ENCODE data around the gene FOXL2NB. TPM values are rescaled to one million over a fixed set of nuclear protein-coding genes. Genes with fewer than 3 reads are reported as not detected.

Gene FOXL2NB
- total RNA-seq, 2 experiments from 2014 or later: not detected

GRCh38 chr3:138971766-138972320 is 24.8 kb downstream of the FOXL2NB start:
- H3K27ac Mint-ChIP-seq: no peak overlapping the region
- CTCF ChIA-PET: interaction anchor here (0.5 to 2.0 kb wide), 3 partner anchors 20 to 333 kb away, joined by 4 to 7 read pairs (median 6); no protein-coding TSS in a partner anchor

GRCh38 chr3:138972941-138973340 is 25.9 kb downstream of the FOXL2NB start:
- no peak for DNase-seq
- no peak overlapping the region for H3K4me3 Mint-ChIP-seq
- ChIA-PET CTCF (interaction anchor here (1.5 to 2.0 kb wide), 2 partner anchors 21 to 37 kb away, joined by 6 to 7 read pairs; no protein-coding TSS in a partner anchor), POLR2A (no interaction called here)
- H3K27ac Mint-ChIP-seq: no peak overlapping the region
- intact Hi-C loops (cut with DNase I, micrococcal nuclease): no loop called here
- peaks cover 11% of the 10 kb centered on the region for H3K27me3 Mint-ChIP-seq
- H3K4me1 Mint-ChIP-seq: no peaks in the 10 kb centered on the region
- H3K9me3 Mint-ChIP-seq (ENCODE audit: low read depth): no peaks in the 10 kb centered on the region
- no peak for ATAC-seq
- no peaks in the 10 kb centered on the region for H3K36me3 Mint-ChIP-seq (ENCODE audit: low read depth)

More at GRCh38 chr3:138971766-138972320, 24.8 kb downstream of the FOXL2NB start:
- intact Hi-C loops (cut with DNase I, micrococcal nuclease): no loop called here
- no peak for ATAC-seq
- Mint-ChIP-seq H3K9me3 (ENCODE audit: low read depth) (no peaks in the 10 kb centered on the region), H3K4me1 (no peaks in the 10 kb centered on the region), H3K4me3 (no peak overlapping the region), H3K27me3 (peaks cover 15% of the 10 kb centered on the region), H3K36me3 (ENCODE audit: low read depth) (no peaks in the 10 kb centered on the region)
- POLR2A ChIA-PET: no interaction called here
- no peak for DNase-seq

GRCh38 chr3:138974462-138974861 is 27.4 kb downstream of the FOXL2NB start:
- intact Hi-C loops (cut with DNase I, micrococcal nuclease): no loop called here
- H3K27ac Mint-ChIP-seq: no peak overlapping the region
- no peak for ATAC-seq
- no peak overlapping the region for H3K4me3 Mint-ChIP-seq
- no peak for DNase-seq
- peaks cover 6% of the 10 kb centered on the region for H3K27me3 Mint-ChIP-seq
- H3K4me1 Mint-ChIP-seq: no peaks in the 10 kb centered on the region
- H3K36me3 Mint-ChIP-seq (ENCODE audit: low read depth): no peaks in the 10 kb centered on the region
- no peaks in the 10 kb centered on the region for H3K9me3 Mint-ChIP-seq (ENCODE audit: low read depth)
- POLR2A ChIA-PET: no interaction called here
- CTCF ChIA-PET: no interaction called here

- H3K27ac Mint-ChIP-seq: no peak overlapping the region
- no peaks in the 10 kb centered on the region for H3K4me1 Mint-ChIP-seq
- H3K4me3 Mint-ChIP-seq: no peak overlapping the region
- ChIA-PET POLR2A (no interaction called here), CTCF (interaction anchor here (1.1 kb wide), 1 partner anchor 11 kb away, joined by 3 read pairs; no protein-coding TSS in a partner anchor)
- H3K36me3 Mint-ChIP-seq (ENCODE audit: low read depth): no peaks in the 10 kb centered on the region
- DNase-seq: no peak
- intact Hi-C loops (cut with DNase I, micrococcal nuclease): no loop called here
- no peaks in the 10 kb centered on the region for H3K9me3 Mint-ChIP-seq (ENCODE audit: low read depth)
- ATAC-seq: no peak
- H3K27me3 Mint-ChIP-seq: peaks cover 6% of the 10 kb centered on the region
Measured at GRCh38 chr3:138975351-138975750, 28.3 kb downstream of the FOXL2NB start.

GRCh38 chr3:138976047-138976446 is 29.0 kb downstream of the FOXL2NB start:
- Mint-ChIP-seq H3K4me1 (no peaks in the 10 kb centered on the region), H3K27ac (no peak overlapping the region), H3K36me3 (ENCODE audit: low read depth) (no peaks in the 10 kb centered on the region), H3K9me3 (ENCODE audit: low read depth) (no peaks in the 10 kb centered on the region), H3K4me3 (no peak overlapping the region), H3K27me3 (peaks cover 6% of the 10 kb centered on the region)
- ChIA-PET CTCF (interaction anchor here (1.1 kb wide), 1 partner anchor 11 kb away, joined by 3 read pairs; no protein-coding TSS in a partner anchor), POLR2A (interaction anchor here (0.6 kb wide), 1 partner anchor 277 kb away, joined by 3 read pairs; no protein-coding TSS in a partner anchor)
- ATAC-seq (no peak), DNase-seq (no peak)
- intact Hi-C loops (cut with DNase I, micrococcal nuclease): no loop called here

GRCh38 chr3:138984816-138985215 is 37.8 kb downstream of the FOXL2NB start:
- Mint-ChIP-seq H3K4me3 (no peak overlapping the region), H3K36me3 (ENCODE audit: low read depth) (no peaks in the 10 kb centered on the region), H3K27me3 (no peaks in the 10 kb centered on the region), H3K4me1 (no peaks in the 10 kb centered on the region), H3K9me3 (ENCODE audit: low read depth) (no peaks in the 10 kb centered on the region), H3K27ac (no peak overlapping the region)
- ATAC-seq (no peak), DNase-seq (no peak)
- intact Hi-C loops (cut with DNase I, micrococcal nuclease): no loop called here
- CTCF ChIA-PET: no interaction called here
- POLR2A ChIA-PET: no interaction called here

- Mint-ChIP-seq H3K27ac (no peak overlapping the region), H3K36me3 (ENCODE audit: low read depth) (no peaks in the 10 kb centered on the region), H3K4me3 (no peak overlapping the region), H3K27me3 (no peaks in the 10 kb centered on the region), H3K9me3 (ENCODE audit: low read depth) (no peaks in the 10 kb centered on the region), H3K4me1 (no peaks in the 10 kb centered on the region)
- intact Hi-C loops (cut with DNase I, micrococcal nuclease): no loop called here
- ATAC-seq (no peak), DNase-seq (no peak)
- ChIA-PET POLR2A (no interaction called here), CTCF (interaction anchor here (0.7 kb wide), 1 partner anchor 1973 kb away, joined by 4 read pairs; no protein-coding TSS in a partner anchor)
Measured at GRCh38 chr3:138985932-138986331, 38.9 kb downstream of the FOXL2NB start.

GRCh38 chr3:138987181-138987580 is 40.2 kb downstream of the FOXL2NB start:
- ATAC-seq: no peak
- ChIA-PET CTCF (interaction anchor here (0.6 to 1.1 kb wide), 2 partner anchors 12 to 185 kb away, joined by 3 read pairs; no protein-coding TSS in a partner anchor), POLR2A (interaction anchor here (0.6 kb wide), 1 partner anchor 60 kb away, joined by 9 read pairs; no protein-coding TSS in a partner anchor)
- DNase-seq: no peak
- intact Hi-C loops (cut with DNase I, micrococcal nuclease): no loop called here
- Mint-ChIP-seq H3K4me1 (no peaks in the 10 kb centered on the region), H3K4me3 (no peak overlapping the region), H3K9me3 (ENCODE audit: low read depth) (no peaks in the 10 kb centered on the region), H3K27me3 (no peaks in the 10 kb centered on the region), H3K36me3 (ENCODE audit: low read depth) (no peaks in the 10 kb centered on the region), H3K27ac (no peak overlapping the region)

- Mint-ChIP-seq H3K9me3 (ENCODE audit: low read depth) (peaks cover 2% of the 10 kb centered on the region), H3K27me3 (peaks cover 16% of the 10 kb centered on the region), H3K27ac (no peak overlapping the region), H3K4me1 (no peaks in the 10 kb centered on the region), H3K4me3 (no peak overlapping the region), H3K36me3 (ENCODE audit: low read depth) (no peaks in the 10 kb centered on the region)
- intact Hi-C loops (cut with DNase I, micrococcal nuclease): no loop called here
- ChIA-PET POLR2A (no interaction called here), CTCF (no interaction called here)
- no peak for DNase-seq
- ATAC-seq: no peak
Measured at GRCh38 chr3:138995706-138996105, 48.7 kb downstream of the FOXL2NB start.

Other genes with a start within 250 kb of the FOXL2NB start
- 10 to 100 TPM; 16.2 to 19.1 TPM for gene PIK3CB, start 112.3 kb upstream of the FOXL2NB start, total RNA-seq
- gene FOXL2, start 80 bp upstream of the FOXL2NB start, total RNA-seq: not detected
- not detected for gene PRR23A, start 59.1 kb downstream of the FOXL2NB start, total RNA-seq
- gene PRR23B, start 73.7 kb downstream of the FOXL2NB start, total RNA-seq: not detected
- not detected for gene PRR23C, start 97.7 kb downstream of the FOXL2NB start, total RNA-seq